ENCODE data around the gene PARP3. TPM values are rescaled to one million over a fixed set of nuclear protein-coding genes. Genes with fewer than 3 reads are reported as not detected.

PARP3 gene
- total and polyA plus RNA-seq, 2 of the 8 experiments (the other 6 are each of a cell fraction or from before 2014, with no cell fraction given): 1.3 to 1.6 TPM

DNA sequence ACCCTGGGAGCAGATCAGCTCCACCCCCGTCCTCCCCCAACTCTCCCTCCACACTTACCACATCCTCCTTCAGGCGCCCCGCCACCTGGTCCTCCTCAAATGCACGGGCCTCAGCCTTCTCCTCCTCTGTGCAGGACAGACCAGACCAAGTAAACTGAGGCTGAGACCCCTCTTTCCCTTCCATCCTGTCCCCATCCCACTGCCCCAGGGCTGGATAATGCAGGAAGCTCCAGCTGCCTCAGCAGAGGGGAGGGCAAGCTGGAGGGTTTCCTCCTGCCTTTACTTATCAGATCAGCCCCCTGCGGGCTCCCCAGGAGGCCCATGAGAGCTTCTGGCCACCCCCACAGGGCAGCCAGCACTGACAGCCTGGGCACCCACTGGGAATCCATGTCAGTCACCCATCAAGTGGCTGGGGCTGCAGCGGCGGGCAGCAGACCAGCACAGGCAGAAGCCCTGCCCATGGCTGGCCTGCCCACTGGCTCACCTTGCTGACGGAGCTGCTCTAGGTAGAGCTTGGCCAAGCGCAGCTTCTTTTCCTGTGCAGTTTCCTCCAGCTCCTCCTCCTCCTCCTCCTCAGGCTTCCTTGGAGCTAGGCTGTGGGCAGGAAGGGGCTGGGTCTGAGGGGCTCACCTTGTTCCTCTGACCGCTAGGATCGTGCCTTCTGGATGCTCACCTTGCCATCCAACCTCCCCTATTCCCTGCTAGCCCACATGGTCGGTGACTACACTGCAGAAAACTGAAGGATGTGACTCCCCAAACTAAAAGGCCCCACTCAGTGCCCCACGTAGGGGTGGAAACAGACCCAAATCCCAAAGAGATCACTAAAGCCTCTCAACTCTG is 4.3 kb upstream of the PARP3 start:
- Histone ChIP-seq H4K5ac (ENCODE audit: insufficient read length, low read depth, low read length) (no peak overlapping the region), H3K9ac (replicated peaks in 1 of 4; ENCODE audit: extremely low read depth in 1 of 4, low read depth in 3 of 4, low read length in 3 of 4) (no peak overlapping the region), H3K9me3 (ENCODE audit: insufficient read depth in 2 of 2, low read depth in 1 of 2, low read length in 1 of 2) (no peaks in the 10 kb centered on the region), H2BK15ac (ENCODE audit: low read length) (no peak overlapping the region), H3K14ac (ENCODE audit: insufficient read length) (no peak overlapping the region), H3K18ac (ENCODE audit: extremely low read depth, low read length) (no peak overlapping the region), H3K4me1 (replicated peaks in 1 of 4; ENCODE audit: control insufficient read depth in 3 of 4, insufficient read depth in 4 of 4, low read length in 3 of 4) (peaks cover 2 to 13% (median 6%) of the 10 kb centered on the region in 4 experiments), H4K8ac (ENCODE audit: extremely low read depth, insufficient read depth, low read length) (no peak overlapping the region), H4K91ac (replicated peaks; ENCODE audit: insufficient read length, low read length) (no peak overlapping the region), H3K56ac (replicated peaks; ENCODE audit: insufficient read length, low read depth, low read length) (no peak overlapping the region), H2BK5ac (ENCODE audit: low read depth, low read length) (no peak overlapping the region), H3K4me2 (ENCODE audit: insufficient read depth in 1 of 2, low read depth in 2 of 2, low read length in 2 of 2) (no peak overlapping the region), H2BK12ac (ENCODE audit: low read depth, low read length) (no peak overlapping the region), H3K23ac (ENCODE audit: insufficient read length) (no peak overlapping the region), H3K36me3 (ENCODE audit: control insufficient read depth in 2 of 4, insufficient read depth in 4 of 4, low read length in 3 of 4) (peaks cover 26 to 47% (median 37%) of the 10 kb centered on the region in 4 experiments), H2BK120ac (replicated peaks; ENCODE audit: low read depth, low read length) (no peak overlapping the region), H2AFZ (ENCODE audit: low read length) (no peak overlapping the region), H3K27ac (ENCODE audit: low read depth, low read length) (no peak overlapping the region), H3K4me3 (ENCODE audit: extremely low read depth in 1 of 4, insufficient read depth in 2 of 4, low read depth in 3 of 4, low read length in 4 of 4) (no peak overlapping the region), H2BK20ac (ENCODE audit: low read length) (no peak overlapping the region), H3K4ac (replicated peaks; ENCODE audit: insufficient read length, low read depth, low read length) (no peak overlapping the region), H2AK5ac (ENCODE audit: low read depth, low read length) (no peak overlapping the region), H4K20me1 (replicated peaks in 1 of 2; ENCODE audit: control insufficient read depth in 1 of 2, insufficient read depth in 2 of 2, low read length in 2 of 2) (peaks cover 3 to 35% of the 10 kb centered on the region in 2 experiments), H3K23me2 (ENCODE audit: low read depth, low read length) (peaks cover 9% of the 10 kb centered on the region; the same call in 1 of the 2 replicates), H3K27me3 (replicated peaks in 1 of 4; ENCODE audit: control insufficient read depth in 3 of 4, extremely low read depth in 1 of 4, insufficient read depth in 3 of 4, low read length in 3 of 4) (peaks cover 0 to 3% (median under 1%) of the 10 kb centered on the region in 4 experiments; a peak in 3 of 7 replicates), H3K79me1 (ENCODE audit: low read depth, low read length) (peaks cover 12% of the 10 kb centered on the region), H3K79me2 (ENCODE audit: control insufficient read depth in 1 of 2, insufficient read depth in 2 of 2, low read length in 2 of 2) (peaks cover 0 to 30% of the 10 kb centered on the region in 2 experiments; a peak in 3 of 4 replicates)
- FAIRE-seq (no peak), DNase-seq (ENCODE audit: low read depth in 1 of 2, low spot score in 2 of 2) (no peak)
- POLR2A ChIA-PET (ENCODE audit: partially characterized antibody): interaction anchor here (0.8 to 2.0 kb wide), 4 partner anchors 8 to 23 kb away, joined by 3 to 5 read pairs (median 4); no protein-coding TSS in a partner anchor
- 90% methylated on average over 12 of the region's 13 CpGs; no CpG with 5 or more reads in 1 of the 2 experiments for WGBS, 2 experiments (ENCODE audit: extremely low coverage in 1 of 2, insufficient coverage in 1 of 2, insufficient read length in 1 of 2, insufficient replicate concordance in 2 of 2, low coverage in 1 of 2, low lambda C conversion rate in 2 of 2, missing lambda C conversion rate in 1 of 2)
- no peak for TF ChIP-seq EGR1 (IDR thresholded peaks at IDR 0.05; ENCODE audit: borderline replicate concordance, low read depth, low read length)
- TF ChIP-seq USF2 (IDR thresholded peaks at IDR 0.05; ENCODE audit: low read length): no peak
- no peak for TF ChIP-seq CHD2 (IDR thresholded peaks at IDR 0.05; ENCODE audit: low read length)
- TF ChIP-seq HDAC6 (IDR thresholded peaks at IDR 0.05; ENCODE audit: low read depth, low read length): no peak
- TF ChIP-seq BRCA1 (IDR thresholded peaks at IDR 0.05; ENCODE audit: low read depth, low read length): no peak
- TF ChIP-seq SUZ12 (IDR thresholded peaks at IDR 0.05; ENCODE audit: low read length): no peak
- no peak for TF ChIP-seq RAD21 (IDR thresholded peaks at IDR 0.05 in 1 of 2, conservative IDR thresholded peaks at IDR 0.05 in 1 of 2; ENCODE audit: low read depth in 2 of 2, low read length in 2 of 2)
- no peak for TF ChIP-seq SRF (IDR thresholded peaks at IDR 0.05; ENCODE audit: low read depth, low read length)
- no peak for TF ChIP-seq PHF8 (conservative IDR thresholded peaks at IDR 0.05; ENCODE audit: low read depth, low read length)
- CTCF ChIA-PET (ENCODE audit: partially characterized antibody): interaction anchor here (1.1 to 1.4 kb wide), 3 partner anchors 13 to 189 kb away, joined by 3 to 4 read pairs (median 3); no protein-coding TSS in a partner anchor
